CD14-positive monocyte (primary cell): Measurements from ENCODE around the gene UNC93B1. TPM values are rescaled to one million over a fixed set of nuclear protein-coding genes. Genes with fewer than 3 reads are reported as not detected.

Source experiments
- DNase-seq, 3 donors: peaks; one replicate each; pipeline ENCODE4 v3.0.0-alpha.2; 2011 to 2022
- H2AFZ ChIP-seq: 2 replicates; pipeline ENCODE4 v1.6.0; 2012; ENCODE audit warnings: mild to moderate bottlenecking, low read depth, low read length, inconsistent platforms; ENCODE audit not compliant: insufficient read depth, poor library complexity, severe bottlenecking
- H3K27ac ChIP-seq, 2 donors: 1 replicate in 1 of 2; 2 replicates in 1 of 2; pipeline ENCODE4 v1.5.1; 2012 to 2013; ENCODE audit warnings: low read length in 2 of 2, control low read depth in 1 of 2, inconsistent platforms in 1 of 2, low read depth in 1 of 2, mild to moderate bottlenecking in 1 of 2
- H3K27me3 ChIP-seq, 2 donors: one replicate each; pipeline versions ENCODE4 v1.6.0 to v1.6.1; 2011 to 2013; ENCODE audit warnings: low read length in 2 of 2; ENCODE audit not compliant: control insufficient read depth in 2 of 2, insufficient read depth in 2 of 2
- H3K36me3 ChIP-seq, 2 donors: replicated peaks in 1 of 2; 1 replicate in 1 of 2; 2 replicates in 1 of 2; pipeline versions ENCODE4 v1.5.1 to v1.6.1; 2012 to 2013; ENCODE audit warnings: low read length in 2 of 2, control low read depth in 1 of 2, inconsistent platforms in 1 of 2, mild to moderate bottlenecking in 1 of 2; ENCODE audit not compliant: insufficient read depth in 2 of 2, control insufficient read depth in 1 of 2
- H3K4me1 ChIP-seq, 2 donors: 1 replicate in 1 of 2; 2 replicates in 1 of 2; pipeline versions ENCODE4 v1.5.1 to v1.6.1; 2012 to 2013; ENCODE audit warnings: low read length in 2 of 2, control low read depth in 1 of 2, inconsistent platforms in 1 of 2, mild to moderate bottlenecking in 1 of 2, moderate library complexity in 1 of 2; ENCODE audit not compliant: insufficient read depth in 2 of 2, control insufficient read depth in 1 of 2
- H3K4me2 ChIP-seq: replicated peaks from 2 replicates; pipeline ENCODE3; 2012; ENCODE audit warnings: low read length, moderate library complexity, mild to moderate bottlenecking; ENCODE audit not compliant: poor library complexity, severe bottlenecking; ENCODE audit errors: extremely low read depth
- H3K4me3 ChIP-seq, 3 experiments: fragments of 200-600 bp in 1 of 3; sonication (generic) in 1 of 3; replicated peaks in 1 of 3; 1 replicate in 2 of 3; 2 replicates in 1 of 3; pipeline ENCODE4 v1.5.1; 2011 to 2013; ENCODE audit warnings: low read length in 3 of 3, mild to moderate bottlenecking in 3 of 3, control low read depth in 2 of 3, low read depth in 2 of 3, inconsistent platforms in 1 of 3, moderate library complexity in 1 of 3
- H3K79me2 ChIP-seq: 2 replicates; pipeline ENCODE4 v1.6.0; 2012; ENCODE audit warnings: mild to moderate bottlenecking, control low read depth, inconsistent platforms, low read length, moderate library complexity; ENCODE audit not compliant: insufficient read depth
- H3K9ac ChIP-seq: 2 replicates; pipeline ENCODE4 v1.6.0; 2017; ENCODE audit warnings: low read length, mild to moderate bottlenecking; ENCODE audit not compliant: insufficient read depth, poor library complexity, severe bottlenecking
- H3K9me3 ChIP-seq, 2 donors: replicated peaks in 1 of 2; 1 replicate in 1 of 2; 2 replicates in 1 of 2; pipeline versions ENCODE4 v1.5.1 to v1.6.1; 2012 to 2013; ENCODE audit warnings: low read length in 2 of 2, control low read depth in 1 of 2; ENCODE audit not compliant: control insufficient read depth in 1 of 2, insufficient read depth in 1 of 2
- H4K20me1 ChIP-seq: 2 replicates; pipeline ENCODE4 v1.6.0; 2012; ENCODE audit warnings: mild to moderate bottlenecking, low read length, control low read depth, moderate library complexity; ENCODE audit not compliant: insufficient read depth
- H3K27ac Mint-ChIP-seq, 7 donors: one replicate each; pipeline ENCODE4 v1.8.0; 2020; ENCODE audit warnings: mild to moderate bottlenecking in 7 of 7, mixed read lengths in 7 of 7, moderate library complexity in 6 of 7, inconsistent platforms in 2 of 7
- H3K27me3 Mint-ChIP-seq, 3 donors: one replicate each; pipeline ENCODE4 v1.8.0; 2021 to 2022; ENCODE audit warnings: low read depth in 3 of 3, mild to moderate bottlenecking in 3 of 3, mixed read lengths in 3 of 3, moderate library complexity in 3 of 3, inconsistent platforms in 1 of 3
- H3K36me3 Mint-ChIP-seq, 2 donors: one replicate each; pipeline ENCODE4 v1.8.0; 2020; ENCODE audit warnings: mixed read lengths in 2 of 2, inconsistent platforms in 1 of 2, mild to moderate bottlenecking in 1 of 2
- H3K4me1 Mint-ChIP-seq: one replicate; pipeline ENCODE4 v1.8.0; 2020; ENCODE audit warnings: mild to moderate bottlenecking, mixed read lengths
- H3K4me3 Mint-ChIP-seq, 2 donors: one replicate each; pipeline ENCODE4 v1.8.0; 2020; ENCODE audit warnings: mild to moderate bottlenecking in 2 of 2, mixed read lengths in 2 of 2, moderate library complexity in 1 of 2
- H3K9me3 Mint-ChIP-seq, 7 donors: one replicate each; pipeline ENCODE4 v1.8.0; 2020 to 2022; ENCODE audit warnings: mixed read lengths in 7 of 7, mild to moderate bottlenecking in 6 of 7, moderate library complexity in 6 of 7, inconsistent platforms in 2 of 7
- WGBS: methylation state at CpG from one replicate; pipeline ENCODE4 v1.1.5; 2013; ENCODE audit warnings: missing lambda C conversion rate; ENCODE audit not compliant: insufficient coverage; 5-methylcytosine and 5-hydroxymethylcytosine counted together
- intact Hi-C, 2 donors: fragments of 100-400 bp; cut with micrococcal nuclease; formaldehyde crosslinking; loops; one replicate each; pipeline versions ENCODE4 v1.15.0 to v1.15.1; 2023
- polyA plus RNA-seq, 3 donors: library from polyadenylated mRNA; depleted of rRNA in 1 of 3; unstranded in 2 of 3; stranded (reverse) in 1 of 3; fragments of 300-500 nt in 2 of 3; fragments of >200 nt in 1 of 3; fragmentation: Illumina TruSeq in 2 of 3; gene quantifications; 1 replicate in 2 of 3; 2 replicates in 1 of 3; pipeline ENCODE4 v1.2.3, GENCODE V29; 2012 to 2021
- TF ChIP-seq, protein P1 (sequence below): fragments of 200-600 bp; IDR thresholded peaks from one replicate; pipeline ENCODE4 v1.8.0; 2022; ENCODE audit warnings: antibody characterized with exemption, mild to moderate bottlenecking

UNC93B1 gene
- polyA plus RNA-seq, 3 donors = 185 to 301 (median 220) TPM

DNA sequence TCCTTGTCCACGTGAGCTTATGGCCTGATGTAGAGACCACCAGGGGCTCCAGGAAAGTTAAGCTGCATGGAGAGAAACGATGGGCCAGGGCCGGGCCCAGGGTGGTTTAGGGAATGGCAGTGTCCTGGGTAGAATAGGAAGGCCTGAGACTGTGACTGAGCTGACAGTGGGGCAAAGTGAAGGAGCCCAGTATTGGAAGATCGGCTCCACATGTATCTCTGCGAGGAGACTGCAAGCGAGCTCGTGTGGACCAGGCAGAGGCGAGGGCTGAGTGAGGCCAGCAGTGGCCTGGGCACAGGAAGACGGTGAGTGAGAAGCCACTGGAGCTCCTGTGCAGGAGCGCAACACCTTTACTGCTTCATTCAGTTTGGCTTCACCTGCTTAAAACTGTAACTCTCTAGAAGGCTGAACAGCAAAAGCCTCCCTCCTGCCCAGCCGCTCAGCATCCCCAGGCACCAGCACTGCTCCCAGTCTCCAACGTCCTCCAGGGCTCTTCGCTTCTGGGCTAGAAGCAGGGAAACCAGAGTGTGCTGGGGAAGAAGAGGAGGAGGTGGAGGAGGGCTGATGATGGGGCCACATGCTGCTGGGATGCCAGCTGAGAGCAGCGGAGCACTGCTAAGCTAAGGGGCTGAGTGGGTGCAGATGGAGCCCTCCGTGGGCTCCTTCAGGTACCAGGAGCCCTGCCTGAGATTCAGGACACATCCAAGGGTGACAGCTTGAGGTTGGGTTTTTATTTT is 48.4 kb upstream of the UNC93B1 start:
- Mint-ChIP-seq H3K9me3 (peaks cover 0 to 3% (median 0%) of the 10 kb centered on the region in 7 donors), H3K27me3 (peaks cover 0 to 2% (median 0%) of the 10 kb centered on the region in 3 donors), H3K4me1 (no peaks in the 10 kb centered on the region), H3K27ac (peak overlapping the region in 6 of 7 donors; percentile 7 to 79 (median 64)), H3K4me3 (no peak overlapping the region), H3K36me3 (peaks cover 50 to 53% of the 10 kb centered on the region in 2 donors)
- intact Hi-C loops = no loop called here
- Histone ChIP-seq H3K9ac (no peak overlapping the region), H3K79me2 (no peaks in the 10 kb centered on the region), H3K4me1 (no peaks in the 10 kb centered on the region), H2AFZ (no peak overlapping the region), H3K36me3 (peaks cover 60 to 67% of the 10 kb centered on the region in 2 donors), H3K27me3 (no peaks in the 10 kb centered on the region), H3K4me3 (no peak overlapping the region), H4K20me1 (peaks cover 71% of the 10 kb centered on the region), H3K27ac (peak overlapping the region in 1 of 2 donors; percentile 14), H3K4me2 (no peak overlapping the region), H3K9me3 (no peaks in the 10 kb centered on the region)
- 96% methylated on average over 12 of the region's 15 CpGs for WGBS
- TF ChIP-seq, protein P1, sequence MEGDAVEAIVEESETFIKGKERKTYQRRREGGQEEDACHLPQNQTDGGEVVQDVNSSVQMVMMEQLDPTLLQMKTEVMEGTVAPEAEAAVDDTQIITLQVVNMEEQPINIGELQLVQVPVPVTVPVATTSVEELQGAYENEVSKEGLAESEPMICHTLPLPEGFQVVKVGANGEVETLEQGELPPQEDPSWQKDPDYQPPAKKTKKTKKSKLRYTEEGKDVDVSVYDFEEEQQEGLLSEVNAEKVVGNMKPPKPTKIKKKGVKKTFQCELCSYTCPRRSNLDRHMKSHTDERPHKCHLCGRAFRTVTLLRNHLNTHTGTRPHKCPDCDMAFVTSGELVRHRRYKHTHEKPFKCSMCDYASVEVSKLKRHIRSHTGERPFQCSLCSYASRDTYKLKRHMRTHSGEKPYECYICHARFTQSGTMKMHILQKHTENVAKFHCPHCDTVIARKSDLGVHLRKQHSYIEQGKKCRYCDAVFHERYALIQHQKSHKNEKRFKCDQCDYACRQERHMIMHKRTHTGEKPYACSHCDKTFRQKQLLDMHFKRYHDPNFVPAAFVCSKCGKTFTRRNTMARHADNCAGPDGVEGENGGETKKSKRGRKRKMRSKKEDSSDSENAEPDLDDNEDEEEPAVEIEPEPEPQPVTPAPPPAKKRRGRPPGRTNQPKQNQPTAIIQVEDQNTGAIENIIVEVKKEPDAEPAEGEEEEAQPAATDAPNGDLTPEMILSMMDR = no peak
- DNase-seq = no peak

DNA sequence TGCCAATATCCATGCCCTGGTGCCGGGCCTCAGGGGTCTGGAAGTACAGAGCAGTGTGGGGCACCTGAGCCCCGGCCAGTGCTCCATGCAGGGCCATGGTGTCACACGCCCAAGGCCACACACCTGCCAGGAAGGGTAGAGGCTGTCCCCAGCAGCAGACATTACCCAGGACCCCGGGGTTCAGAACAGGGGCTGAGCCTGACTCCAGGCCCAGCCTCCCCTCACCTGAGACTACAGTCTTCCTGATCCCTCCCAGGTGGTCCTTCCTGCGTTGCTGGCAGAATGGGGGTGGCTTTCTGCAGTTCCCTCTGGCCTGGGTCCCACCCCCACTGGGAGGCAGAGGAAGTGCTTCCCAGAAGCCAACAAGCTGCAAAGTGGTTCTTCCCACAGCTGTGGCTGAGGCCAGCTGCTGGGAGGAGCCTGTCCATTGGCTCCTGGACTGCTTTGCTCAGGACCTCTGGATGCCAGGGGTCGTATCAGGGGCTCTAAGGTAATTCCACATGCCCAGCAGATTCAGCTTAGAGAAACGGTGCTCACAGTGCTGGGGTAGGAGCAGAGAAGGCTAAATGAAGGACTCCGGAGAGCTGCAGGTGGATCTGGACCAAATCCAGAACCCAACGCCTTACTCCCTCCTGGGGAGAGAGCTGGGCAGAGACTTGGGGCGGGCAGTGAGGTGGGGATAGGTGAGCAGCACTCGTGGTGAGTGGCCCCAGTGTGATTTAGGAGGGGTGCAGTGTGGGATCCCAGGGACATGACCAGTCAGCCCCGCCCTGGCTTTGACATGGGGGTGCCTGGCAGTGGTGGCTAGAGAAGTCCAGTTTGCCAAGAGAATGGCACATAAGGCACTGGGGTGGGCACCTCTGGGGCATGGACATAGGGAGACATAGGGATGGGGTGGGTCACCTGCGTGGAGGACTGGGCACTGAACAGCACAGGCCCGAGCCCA is 47.6 kb upstream of the UNC93B1 start:
- DNase-seq = no peak
- no peaks in the 10 kb centered on the region for H3K27me3 ChIP-seq
- H3K4me3 ChIP-seq = no peak overlapping the region
- no peaks in the 10 kb centered on the region for H3K9me3 ChIP-seq
- WGBS = 89% methylated on average over 11 of the region's 14 CpGs
- TF ChIP-seq, protein P1 = no peak
- H3K4me1 ChIP-seq = no peaks in the 10 kb centered on the region
- peaks cover 0 to 3% (median 0%) of the 10 kb centered on the region in 7 donors for H3K9me3 Mint-ChIP-seq
- no peak overlapping the region for H3K9ac ChIP-seq
- peaks cover 79% of the 10 kb centered on the region for H4K20me1 ChIP-seq
- no peak overlapping the region for H3K4me3 Mint-ChIP-seq
- peak overlapping the region in 5 of 7 donors; percentile 21 to 79 (median 56) for H3K27ac Mint-ChIP-seq
- peaks cover 68 to 75% of the 10 kb centered on the region in 2 donors for H3K36me3 ChIP-seq
- H3K4me1 Mint-ChIP-seq = no peaks in the 10 kb centered on the region
- intact Hi-C loops = no loop called here
- no peak overlapping the region for H2AFZ ChIP-seq
- H3K27me3 Mint-ChIP-seq = peaks cover 0 to 2% (median 0%) of the 10 kb centered on the region in 3 donors
- H3K79me2 ChIP-seq = peaks cover 3% of the 10 kb centered on the region
- peaks cover 55 to 59% of the 10 kb centered on the region in 2 donors for H3K36me3 Mint-ChIP-seq
- peak overlapping the region in 1 of 2 donors; percentile 53 for H3K27ac ChIP-seq
- H3K4me2 ChIP-seq = no peak overlapping the region
